HEK293 (cell line): ENCODE results near the gene SCAANT1.

Experiments
- CTCF ChIA-PET: fragments of 350-600 bp; formaldehyde crosslinking; extraction: SDS; loops from one replicate; lab custom pipeline; 2021; ENCODE audit warnings: antibody characterized with exemption; lab: Yijun Ruan, JAX
- POLR2A ChIA-PET: fragments of 300-600 bp; formaldehyde crosslinking; extraction: SDS; loops from one replicate; lab custom pipeline; 2020; ENCODE audit warnings: antibody characterized with exemption, inconsistent platforms; lab: Yijun Ruan, JAX
- H3K27ac ChIP-seq: fragments of 200-500 bp; sonication (Bioruptor generic); 2 replicates; pipeline ENCODE4 v1.5.1; 2014; ENCODE audit warnings: low read depth, low read length, control low read depth, inconsistent platforms; ENCODE audit errors: extremely low read depth
- H3K36me3 ChIP-seq, 2 experiments: fragments of 200-500 bp in 1 of 2; sonication (Bioruptor generic) in 1 of 2; 1 replicate in 1 of 2; 2 replicates in 1 of 2; pipeline ENCODE4 v1.5.1; 2014 to 2017; ENCODE audit warnings: inconsistent platforms in 2 of 2, low read length in 2 of 2; ENCODE audit not compliant: control insufficient read depth in 2 of 2, insufficient read depth in 1 of 2
- H3K4me1 ChIP-seq: fragments of 200-500 bp; sonication (Bioruptor generic); 2 replicates; pipeline ENCODE4 v1.5.1; 2014; ENCODE audit warnings: mild to moderate bottlenecking, low read length, inconsistent platforms; ENCODE audit not compliant: control insufficient read depth, insufficient read depth
- H3K4me3 ChIP-seq: 2 replicates; pipeline ENCODE4 v1.5.1; 2011; ENCODE audit warnings: low read depth, mild to moderate bottlenecking, control low read depth, low read length, moderate library complexity
- H3K9me3 ChIP-seq: fragments of 200-500 bp; sonication (Bioruptor generic); 2 replicates; pipeline ENCODE4 v1.5.1; 2014; ENCODE audit warnings: low read depth, low read length, inconsistent platforms; ENCODE audit not compliant: control insufficient read depth, insufficient read depth
- PRDM1 ChIP-seq: fragments of 450-650 bp; formaldehyde crosslinking; IDR thresholded peaks from 2 replicates; pipeline ENCODE4; 2016; ENCODE audit warnings: missing biosample characterization, missing genetic modification characterization
- SCRT1 ChIP-seq: fragments of 450-650 bp; formaldehyde crosslinking; IDR thresholded peaks from 2 replicates; pipeline ENCODE4 v1.5.1; 2016; ENCODE audit warnings: missing biosample characterization, missing genetic modification characterization, borderline replicate concordance
- TCF7L2 ChIP-seq: IDR thresholded peaks from 2 replicates; pipeline ENCODE4 v1.6.1; 2011; ENCODE audit warnings: low read depth, mild to moderate bottlenecking, inconsistent platforms, low read length, moderate library complexity, borderline replicate concordance
- TRIM28 ChIP-seq: IDR thresholded peaks from 2 replicates; pipeline ENCODE4 v1.6.1; 2011; ENCODE audit warnings: low read length, control low read depth, borderline replicate concordance
- ZIC2 ChIP-seq: fragments of 450-650 bp; formaldehyde crosslinking; IDR thresholded peaks from 2 replicates; pipeline ENCODE4 v1.5.1; 2016; ENCODE audit warnings: missing biosample characterization, missing genetic modification characterization
- ZNF10 ChIP-seq: fragments of 450-650 bp; formaldehyde crosslinking; IDR thresholded peaks from 2 replicates; pipeline ENCODE4 v1.5.1; 2017; ENCODE audit warnings: missing biosample characterization, missing genetic modification characterization
- ZNF112 ChIP-seq: fragments of 450-650 bp; formaldehyde crosslinking; IDR thresholded peaks from 2 replicates; pipeline ENCODE4 v1.5.0; 2017; ENCODE audit warnings: missing biosample characterization, missing genetic modification characterization
- ZNF155 ChIP-seq: fragments of 450-650 bp; formaldehyde crosslinking; IDR thresholded peaks from 2 replicates; pipeline ENCODE4 v1.5.1; 2016; ENCODE audit warnings: missing biosample characterization, missing genetic modification characterization
- ZNF157 ChIP-seq: fragments of 450-650 bp; formaldehyde crosslinking; IDR thresholded peaks from 2 replicates; pipeline ENCODE4 v1.5.1; 2016; ENCODE audit warnings: missing biosample characterization, missing genetic modification characterization
- ZNF174 ChIP-seq: fragments of 450-650 bp; formaldehyde crosslinking; IDR thresholded peaks from 2 replicates; pipeline ENCODE4 v1.5.0; 2017; ENCODE audit warnings: missing biosample characterization, mild to moderate bottlenecking, missing genetic modification characterization
- ZNF211 ChIP-seq: fragments of 450-650 bp; formaldehyde crosslinking; IDR thresholded peaks from 2 replicates; pipeline ENCODE4 v1.5.1; 2016; ENCODE audit warnings: low read depth, missing biosample characterization, missing genetic modification characterization
- ZNF23 ChIP-seq: fragments of 450-650 bp; formaldehyde crosslinking; IDR thresholded peaks from 2 replicates; pipeline ENCODE4 v1.5.1; 2016; ENCODE audit warnings: missing biosample characterization, missing genetic modification characterization, borderline replicate concordance
- ZNF248 ChIP-seq: fragments of 450-650 bp; formaldehyde crosslinking; IDR thresholded peaks from 2 replicates; pipeline ENCODE4 v1.5.1; 2017; ENCODE audit warnings: missing biosample characterization, missing genetic modification characterization
- ZNF354C ChIP-seq: fragments of 450-650 bp; formaldehyde crosslinking; IDR thresholded peaks from 2 replicates; pipeline ENCODE4 v1.5.1; 2016; ENCODE audit warnings: missing biosample characterization, missing genetic modification characterization, low read depth, borderline replicate concordance
- ZNF404 ChIP-seq: fragments of 450-650 bp; formaldehyde crosslinking; IDR thresholded peaks from 2 replicates; pipeline ENCODE4 v1.5.1; 2017; ENCODE audit warnings: missing biosample characterization, missing genetic modification characterization
- ZNF423 ChIP-seq: fragments of 450-650 bp; formaldehyde crosslinking; IDR thresholded peaks from 2 replicates; pipeline ENCODE4 v1.5.1; 2016; ENCODE audit warnings: missing biosample characterization, missing genetic modification characterization
- ZNF549 ChIP-seq: fragments of 450-650 bp; IDR thresholded peaks from 2 replicates; pipeline ENCODE4 v1.5.1; 2018; ENCODE audit warnings: missing biosample characterization, missing genetic modification characterization, mild to moderate bottlenecking, inconsistent platforms, moderate library complexity
- ZNF600 ChIP-seq: fragments of 450-650 bp; formaldehyde crosslinking; IDR thresholded peaks from 2 replicates; pipeline ENCODE4 v1.5.1; 2016; ENCODE audit warnings: missing biosample characterization, missing genetic modification characterization
- ZNF654 ChIP-seq: fragments of 450-650 bp; formaldehyde crosslinking; IDR thresholded peaks from 2 replicates; pipeline ENCODE4 v1.5.1; 2016; ENCODE audit warnings: low read depth, missing biosample characterization, missing genetic modification characterization
- ZNF707 ChIP-seq: fragments of 450-650 bp; formaldehyde crosslinking; IDR thresholded peaks from 2 replicates; pipeline ENCODE4 v1.5.1; 2016; ENCODE audit warnings: missing biosample characterization, missing genetic modification characterization
- TF ChIP-seq, protein P1 (sequence below): fragments of 450-650 bp; formaldehyde crosslinking; IDR thresholded peaks from 2 replicates; pipeline ENCODE4; 2016; ENCODE audit warnings: missing biosample characterization, missing genetic modification characterization
- TF ChIP-seq, protein P2 (sequence below): fragments of 450-650 bp; formaldehyde crosslinking; IDR thresholded peaks from 2 replicates; pipeline ENCODE4 v1.5.1; 2016; ENCODE audit warnings: missing biosample characterization, missing genetic modification characterization
- TF ChIP-seq, protein P3 (sequence below): fragments of 450-650 bp; formaldehyde crosslinking; IDR thresholded peaks from 2 replicates; pipeline ENCODE4 v1.5.1; 2016; ENCODE audit warnings: missing biosample characterization, missing genetic modification characterization
- TF ChIP-seq, protein P4 (sequence below): fragments of 450-650 bp; formaldehyde crosslinking; IDR thresholded peaks from 2 replicates; pipeline ENCODE4 v1.5.1; 2016; ENCODE audit warnings: missing biosample characterization, missing genetic modification characterization
- TF ChIP-seq, protein P5 (sequence below): fragments of 450-650 bp; formaldehyde crosslinking; IDR thresholded peaks from 2 replicates; pipeline ENCODE4 v1.5.1; 2016; ENCODE audit warnings: missing biosample characterization, missing genetic modification characterization
- TF ChIP-seq, protein P6 (sequence below): fragments of 450-650 bp; formaldehyde crosslinking; IDR thresholded peaks from 2 replicates; pipeline ENCODE4 v1.5.1; 2017; ENCODE audit warnings: missing biosample characterization, missing genetic modification characterization

Gene SCAANT1

DNA sequence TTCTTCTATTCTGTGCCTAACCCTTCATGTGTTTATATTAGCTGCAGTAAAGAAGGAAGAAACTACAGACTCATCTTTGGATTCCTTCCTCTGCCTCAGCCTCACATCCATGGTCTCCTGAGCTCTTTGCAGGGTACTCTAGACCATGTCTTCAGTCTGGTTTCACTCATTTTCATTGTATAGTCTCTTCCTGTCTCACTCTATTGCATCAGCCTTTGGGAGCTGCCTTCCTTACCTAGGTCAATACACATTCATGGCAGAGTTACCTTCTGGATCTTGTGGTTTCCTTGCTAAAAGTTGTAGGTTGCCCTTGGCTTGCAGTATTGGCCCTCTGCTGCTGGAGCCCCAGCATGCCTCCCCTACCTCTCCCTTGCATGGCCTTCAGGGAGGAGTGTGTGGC, 31.5 kb upstream of the SCAANT1 start (continued):
- TF ChIP-seq ZNF112 (tag by site-specific recombination) (no peak), ZIC2 (tag by site-specific recombination) (no peak), ZNF23 (tag by site-specific recombination) (no peak), TRIM28 (no peak), ZNF600 (no peak), ZNF211 (tag by site-specific recombination) (no peak)

DNA sequence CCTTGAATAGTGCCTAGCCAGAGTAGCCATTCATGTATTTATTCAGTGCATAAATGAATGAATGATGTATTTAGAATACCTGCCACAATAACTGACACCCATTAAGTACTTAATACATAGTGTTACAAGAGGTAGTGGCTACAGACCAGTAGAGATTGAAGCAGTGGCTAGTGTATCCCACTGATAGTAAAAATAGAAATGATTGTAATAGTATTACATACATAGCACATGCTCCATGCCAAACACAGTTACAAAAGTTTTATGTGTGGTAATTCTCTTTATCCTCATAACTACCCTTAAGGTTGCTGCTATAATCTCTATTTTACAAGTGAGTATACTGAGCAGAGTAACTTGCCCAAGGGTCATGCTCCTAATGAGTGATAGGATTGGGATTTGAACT, 30.3 kb upstream of the SCAANT1 start:
- H3K36me3 ChIP-seq, result no peaks in the 10 kb centered on the region
- H3K4me3 ChIP-seq, result no peak overlapping the region
- H3K27ac ChIP-seq, result no peak overlapping the region
- TF ChIP-seq, protein P1, sequence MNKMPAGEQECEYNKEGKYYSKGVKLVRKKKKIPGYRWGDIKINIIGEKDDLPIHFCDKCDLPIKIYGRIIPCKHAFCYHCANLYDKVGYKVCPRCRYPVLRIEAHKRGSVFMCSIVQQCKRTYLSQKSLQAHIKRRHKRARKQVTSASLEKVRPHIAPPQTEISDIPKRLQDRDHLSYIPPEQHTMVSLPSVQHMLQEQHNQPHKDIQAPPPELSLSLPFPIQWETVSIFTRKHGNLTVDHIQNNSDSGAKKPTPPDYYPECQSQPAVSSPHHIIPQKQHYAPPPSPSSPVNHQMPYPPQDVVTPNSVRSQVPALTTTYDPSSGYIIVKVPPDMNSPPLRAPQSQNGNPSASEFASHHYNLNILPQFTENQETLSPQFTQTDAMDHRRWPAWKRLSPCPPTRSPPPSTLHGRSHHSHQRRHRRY (tag by site-specific recombination), result no peak
- TF ChIP-seq ZNF174 (no peak), PRDM1 (tag by site-specific recombination) (no peak), ZNF10 (tag by site-specific recombination) (no peak), ZNF654 (tag by site-specific recombination) (no peak), ZNF157 (no peak), ZNF155 (tag by site-specific recombination) (no peak), ZNF549 (tag by site-specific recombination) (no peak), ZNF354C (tag by site-specific recombination) (no peak), ZNF707 (tag by site-specific recombination) (no peak), ZNF248 (tag by site-specific recombination) (no peak), SCRT1 (tag by site-specific recombination) (no peak), ZNF404 (tag by site-specific recombination) (no peak), TCF7L2 (no peak), ZNF423 (tag by site-specific recombination) (no peak)
- TF ChIP-seq, protein P2, sequence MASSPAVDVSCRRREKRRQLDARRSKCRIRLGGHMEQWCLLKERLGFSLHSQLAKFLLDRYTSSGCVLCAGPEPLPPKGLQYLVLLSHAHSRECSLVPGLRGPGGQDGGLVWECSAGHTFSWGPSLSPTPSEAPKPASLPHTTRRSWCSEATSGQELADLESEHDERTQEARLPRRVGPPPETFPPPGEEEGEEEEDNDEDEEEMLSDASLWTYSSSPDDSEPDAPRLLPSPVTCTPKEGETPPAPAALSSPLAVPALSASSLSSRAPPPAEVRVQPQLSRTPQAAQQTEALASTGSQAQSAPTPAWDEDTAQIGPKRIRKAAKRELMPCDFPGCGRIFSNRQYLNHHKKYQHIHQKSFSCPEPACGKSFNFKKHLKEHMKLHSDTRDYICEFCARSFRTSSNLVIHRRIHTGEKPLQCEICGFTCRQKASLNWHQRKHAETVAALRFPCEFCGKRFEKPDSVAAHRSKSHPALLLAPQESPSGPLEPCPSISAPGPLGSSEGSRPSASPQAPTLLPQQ (tag by site-specific recombination), result no peak
- TF ChIP-seq, protein P3, sequence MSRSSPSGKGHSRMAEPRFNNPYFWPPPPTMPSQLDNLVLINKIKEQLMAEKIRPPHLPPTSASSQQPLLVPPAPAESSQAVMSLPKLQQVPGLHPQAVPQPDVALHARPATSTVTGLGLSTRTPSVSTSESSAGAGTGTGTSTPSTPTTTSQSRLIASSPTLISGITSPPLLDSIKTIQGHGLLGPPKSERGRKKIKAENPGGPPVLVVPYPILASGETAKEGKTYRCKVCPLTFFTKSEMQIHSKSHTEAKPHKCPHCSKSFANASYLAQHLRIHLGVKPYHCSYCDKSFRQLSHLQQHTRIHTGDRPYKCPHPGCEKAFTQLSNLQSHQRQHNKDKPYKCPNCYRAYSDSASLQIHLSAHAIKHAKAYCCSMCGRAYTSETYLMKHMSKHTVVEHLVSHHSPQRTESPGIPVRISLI, result no peak
- TF ChIP-seq, protein P4, sequence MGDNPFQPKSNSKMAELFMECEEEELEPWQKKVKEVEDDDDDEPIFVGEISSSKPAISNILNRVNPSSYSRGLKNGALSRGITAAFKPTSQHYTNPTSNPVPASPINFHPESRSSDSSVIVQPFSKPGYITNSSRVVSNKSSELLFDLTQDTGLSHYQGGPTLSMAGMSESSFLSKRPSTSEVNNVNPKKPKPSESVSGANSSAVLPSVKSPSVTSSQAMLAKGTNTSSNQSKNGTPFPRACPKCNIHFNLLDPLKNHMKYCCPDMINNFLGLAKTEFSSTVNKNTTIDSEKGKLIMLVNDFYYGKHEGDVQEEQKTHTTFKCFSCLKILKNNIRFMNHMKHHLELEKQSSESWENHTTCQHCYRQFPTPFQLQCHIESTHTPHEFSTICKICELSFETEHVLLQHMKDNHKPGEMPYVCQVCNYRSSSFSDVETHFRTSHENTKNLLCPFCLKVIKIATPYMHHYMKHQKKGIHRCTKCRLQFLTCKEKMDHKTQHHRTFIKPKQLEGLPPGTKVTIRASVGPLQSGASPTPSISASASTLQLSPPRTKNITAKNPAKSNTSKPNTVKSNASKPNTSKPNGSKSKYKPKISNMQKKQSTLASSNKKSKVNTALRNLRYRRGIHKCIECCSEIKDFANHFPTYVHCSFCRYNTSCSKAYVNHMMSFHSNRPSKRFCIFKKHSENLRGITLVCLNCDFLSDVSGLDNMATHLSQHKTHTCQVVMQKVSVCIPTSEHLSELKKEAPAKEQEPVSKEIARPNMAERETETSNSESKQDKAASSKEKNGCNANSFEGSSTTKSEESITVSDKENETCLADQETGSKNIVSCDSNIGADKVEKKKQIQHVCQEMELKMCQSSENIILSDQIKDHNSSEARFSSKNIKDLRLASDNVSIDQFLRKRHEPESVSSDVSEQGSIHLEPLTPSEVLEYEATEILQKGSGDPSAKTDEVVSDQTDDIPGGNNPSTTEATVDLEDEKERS (tag by site-specific recombination), result no peak
- TF ChIP-seq, protein P5, sequence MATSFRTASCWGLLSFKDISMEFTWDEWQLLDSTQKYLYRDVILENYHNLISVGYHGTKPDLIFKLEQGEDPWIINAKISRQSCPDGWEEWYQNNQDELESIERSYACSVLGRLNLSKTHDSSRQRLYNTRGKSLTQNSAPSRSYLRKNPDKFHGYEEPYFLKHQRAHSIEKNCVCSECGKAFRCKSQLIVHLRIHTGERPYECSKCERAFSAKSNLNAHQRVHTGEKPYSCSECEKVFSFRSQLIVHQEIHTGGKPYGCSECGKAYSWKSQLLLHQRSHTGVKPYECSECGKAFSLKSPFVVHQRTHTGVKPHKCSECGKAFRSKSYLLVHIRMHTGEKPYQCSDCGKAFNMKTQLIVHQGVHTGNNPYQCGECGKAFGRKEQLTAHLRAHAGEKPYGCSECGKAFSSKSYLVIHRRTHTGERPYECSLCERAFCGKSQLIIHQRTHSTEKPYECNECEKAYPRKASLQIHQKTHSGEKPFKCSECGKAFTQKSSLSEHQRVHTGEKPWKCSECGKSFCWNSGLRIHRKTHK (tag by site-specific recombination), result no peak
- TF ChIP-seq, protein P6, sequence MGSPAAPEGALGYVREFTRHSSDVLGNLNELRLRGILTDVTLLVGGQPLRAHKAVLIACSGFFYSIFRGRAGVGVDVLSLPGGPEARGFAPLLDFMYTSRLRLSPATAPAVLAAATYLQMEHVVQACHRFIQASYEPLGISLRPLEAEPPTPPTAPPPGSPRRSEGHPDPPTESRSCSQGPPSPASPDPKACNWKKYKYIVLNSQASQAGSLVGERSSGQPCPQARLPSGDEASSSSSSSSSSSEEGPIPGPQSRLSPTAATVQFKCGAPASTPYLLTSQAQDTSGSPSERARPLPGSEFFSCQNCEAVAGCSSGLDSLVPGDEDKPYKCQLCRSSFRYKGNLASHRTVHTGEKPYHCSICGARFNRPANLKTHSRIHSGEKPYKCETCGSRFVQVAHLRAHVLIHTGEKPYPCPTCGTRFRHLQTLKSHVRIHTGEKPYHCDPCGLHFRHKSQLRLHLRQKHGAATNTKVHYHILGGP (tag by site-specific recombination), result no peak
- TF ChIP-seq, all 188 proteins: peak for 0
- POLR2A ChIA-PET, result no interaction called here
- H3K9me3 ChIP-seq, result no peaks in the 10 kb centered on the region
- H3K4me1 ChIP-seq, result peaks cover 3% of the 10 kb centered on the region; the same call in 1 of the 2 replicates
- CTCF ChIA-PET, result no interaction called here
